HepG2 (cell line): ENCODE measurements around the gene DDI2. TPM values are rescaled to one million over a fixed set of nuclear protein-coding genes. Genes with fewer than 3 reads are reported as not detected.

ENCODE experiments used
- AGO2 ChIP-seq: fragments of 200-400 bp; formaldehyde crosslinking; optimal IDR thresholded peaks from 2 replicates; pipeline ENCODE3; 2017; ENCODE audit warnings: mild to moderate bottlenecking, low read depth, low read length, moderate library complexity
- CENPT ChIP-seq: sonication (generic); formaldehyde crosslinking; IDR thresholded peaks from 2 replicates; pipeline ENCODE4 v1.8.0; 2022; ENCODE audit warnings: low read depth, mild to moderate bottlenecking, moderate library complexity, missing genetic modification reagents
- HOMEZ ChIP-seq: IDR thresholded peaks from 2 replicates; pipeline ENCODE4 v1.6.1; 2016; ENCODE audit warnings: low read depth
- KAT7 ChIP-seq: IDR thresholded peaks from 2 replicates; pipeline ENCODE4 v1.6.1; 2018; ENCODE audit warnings: borderline replicate concordance, missing compliant biosample characterization
- MIXL1 ChIP-seq: IDR thresholded peaks from 2 replicates; pipeline ENCODE4 v1.6.1; 2016
- NFKBIZ ChIP-seq: IDR thresholded peaks from 2 replicates; pipeline ENCODE4 v1.6.1; 2018; ENCODE audit warnings: missing genetic modification reagents, missing compliant biosample characterization
- PBX2 ChIP-seq: IDR thresholded peaks from 2 replicates; pipeline ENCODE4 v1.6.1; 2016; ENCODE audit warnings: control low read depth
- PHF5A ChIP-seq: IDR thresholded peaks from one replicate; pipeline ENCODE4 v1.6.1; 2018; ENCODE audit warnings: low read depth, missing genetic modification reagents; ENCODE audit not compliant: unreplicated experiment
- SMAD1 ChIP-seq: sonication (generic); formaldehyde crosslinking; IDR thresholded peaks from 2 replicates; pipeline ENCODE4 v1.4.0; 2020; ENCODE audit warnings: missing genetic modification reagents, low read depth, mild to moderate bottlenecking, borderline replicate concordance
- TBX3 ChIP-seq: fragments of 450-650 bp; IDR thresholded peaks from 2 replicates; pipeline ENCODE4 v1.6.1; 2017; ENCODE audit warnings: antibody characterized with exemption, mild to moderate bottlenecking, inconsistent platforms, borderline replicate concordance
- TGIF2 ChIP-seq: IDR thresholded peaks from 2 replicates; pipeline ENCODE4 v1.6.1; 2016; ENCODE audit warnings: control low read depth, missing compliant biosample characterization
- ZBTB10 ChIP-seq: sonication (generic); formaldehyde crosslinking; IDR thresholded peaks from 2 replicates; pipeline ENCODE4 v1.4.0; 2020; ENCODE audit warnings: missing genetic modification reagents, borderline replicate concordance
- ZKSCAN5 ChIP-seq: sonication (generic); formaldehyde crosslinking; IDR thresholded peaks from 2 replicates; pipeline ENCODE4 v1.5.1; 2020; ENCODE audit warnings: mild to moderate bottlenecking, missing genetic modification reagents
- ZNF224 ChIP-seq: sonication (generic); formaldehyde crosslinking; IDR thresholded peaks from 2 replicates; pipeline ENCODE4 v1.5.0; 2020; ENCODE audit warnings: mild to moderate bottlenecking, missing genetic modification reagents
- ZNF646 ChIP-seq: sonication (generic); formaldehyde crosslinking; IDR thresholded peaks from 2 replicates; pipeline ENCODE4 v1.9.0; 2021; ENCODE audit warnings: mild to moderate bottlenecking, missing genetic modification reagents
- ZNF781 ChIP-seq: sonication (generic); formaldehyde crosslinking; IDR thresholded peaks from 2 replicates; pipeline ENCODE4 v1.5.1; 2020; ENCODE audit warnings: borderline replicate concordance, mild to moderate bottlenecking, missing genetic modification reagents; ENCODE audit errors: not compliant biosample characterization
- polyA plus RNA-seq, 8 experiments: library from polyadenylated mRNA; depleted of rRNA in 3 of 8; stranded (reverse) in 7 of 8; unstranded in 1 of 8; fragments of >200 nt; fragmentation: Illumina TruSeq in 4 of 8; extraction: Trizol in 4 of 8; gene quantifications; 2 replicates each; pipeline versions ENCODE4 v1.2.1 to v1.2.3, GENCODE V29; 2011 to 2016; ENCODE audit warnings: low read depth in 4 of 8, missing spikeins in 1 of 8, mixed read lengths in 1 of 8; ENCODE audit not compliant: insufficient read depth in 1 of 8
- total RNA-seq, 5 experiments: library from RNA; depleted of rRNA; stranded (reverse); fragments of >200 nt; fragmentation: Illumina TruSeq; extraction: Trizol; gene quantifications; 2 replicates each; pipeline ENCODE4 v1.2.3, GENCODE V29; 2016; ENCODE audit warnings: low read depth in 1 of 5

Gene DDI2
- total and polyA plus RNA-seq, 2 of the 13 experiments (the other 11 are each of a cell fraction or from before 2014, with no cell fraction given), result 8.5 to 25.7 TPM

DNA sequence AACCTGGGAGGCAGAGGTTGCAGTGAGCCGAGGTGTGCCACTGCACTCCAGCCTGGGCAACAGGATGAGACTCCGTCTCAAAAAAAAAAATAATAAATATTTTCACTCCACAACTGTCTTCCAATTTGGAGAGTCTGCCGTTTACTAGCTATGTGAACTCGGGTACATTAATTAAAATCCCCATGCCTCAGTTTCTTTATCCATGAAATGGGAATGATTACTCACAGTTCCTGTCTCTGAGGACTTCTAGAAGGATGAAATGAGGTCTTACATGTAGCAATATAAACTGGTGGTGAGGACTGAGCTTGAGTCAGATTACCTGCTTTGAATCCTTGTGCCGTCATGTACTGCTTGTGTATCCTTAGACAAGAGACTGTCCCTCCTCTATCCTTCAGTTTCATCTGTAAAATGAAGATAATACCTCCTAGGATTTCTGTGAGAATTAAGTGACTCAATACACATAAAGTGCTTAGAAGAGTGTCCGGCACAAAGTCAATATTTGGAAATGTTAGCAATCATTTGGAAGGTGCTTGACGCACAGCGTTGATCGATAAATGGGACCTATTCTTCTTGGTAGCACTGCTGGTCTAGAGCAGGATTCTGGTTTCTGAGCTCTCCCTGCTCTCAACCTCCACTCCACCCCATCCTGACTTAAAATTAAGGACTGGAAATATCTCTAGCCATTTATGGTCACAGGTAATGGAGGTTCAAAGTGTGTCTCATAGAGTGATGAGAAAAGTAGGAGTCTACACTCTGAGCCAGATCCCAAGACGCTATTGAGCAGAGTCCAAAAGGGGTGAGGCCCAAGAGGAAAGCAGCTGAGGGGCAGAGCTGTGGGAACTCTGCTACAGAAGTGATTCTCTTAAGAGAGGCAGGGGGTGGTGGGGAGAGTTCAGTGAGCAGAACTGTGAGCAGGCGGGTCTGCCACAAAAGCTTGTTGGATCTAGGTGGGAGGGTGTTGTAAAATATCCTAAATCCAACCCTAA is 11.6 kb upstream of the DDI2 start (continued):
- TF ChIP-seq TGIF2, result no peak
- no peak for TF ChIP-seq KAT7 (CRISPR knock-in tag)
- TF ChIP-seq NFKBIZ (CRISPR knock-in tag), result no peak
- no peak for TF ChIP-seq ZNF781 (CRISPR knock-in tag)
- no peak for TF ChIP-seq PHF5A (CRISPR knock-in tag)
- TF ChIP-seq CENPT, result no peak
- TF ChIP-seq PBX2 (CRISPR knock-in tag), result no peak
- no peak for TF ChIP-seq AGO2
- TF ChIP-seq SMAD1 (CRISPR knock-in tag), result no peak
- TF ChIP-seq ZNF224 (CRISPR knock-in tag), result no peak
- TF ChIP-seq ZKSCAN5 (CRISPR knock-in tag), result no peak
- TF ChIP-seq MIXL1 (CRISPR knock-in tag), result peak; percentile 68; the same call in 1 of the 2 replicates
- TF ChIP-seq HOMEZ, result no peak
- TF ChIP-seq ZBTB10 (CRISPR knock-in tag), result no peak
- peak; percentile 75; the same call in 1 of the 2 replicates for TF ChIP-seq TBX3
- TF ChIP-seq ZNF646 (CRISPR knock-in tag), result no peak
